ENCODE data around the gene EHBP1. TPM values are rescaled to one million over a fixed set of nuclear protein-coding genes. Genes with fewer than 3 reads are reported as not detected.

EHBP1 gene
- total and polyA plus RNA-seq, 11 donors, result 5.2 to 34.2 (median 18.1) TPM

- peak in 2 of 4 donors; percentile 7 to 27 for ATAC-seq
- WGBS, 4 donors, result 4 to 14% (median 6%) methylated on average over 22 to 63 of the region's 63 CpGs
- H3K27me3 ChIP-seq, result peaks cover 62 to 100% (median 98%) of the 10 kb centered on the region in 9 donors
Observed at GRCh38 chr2:63055226-63056106, 350.0 kb downstream of the EHBP1 start.

DNA sequence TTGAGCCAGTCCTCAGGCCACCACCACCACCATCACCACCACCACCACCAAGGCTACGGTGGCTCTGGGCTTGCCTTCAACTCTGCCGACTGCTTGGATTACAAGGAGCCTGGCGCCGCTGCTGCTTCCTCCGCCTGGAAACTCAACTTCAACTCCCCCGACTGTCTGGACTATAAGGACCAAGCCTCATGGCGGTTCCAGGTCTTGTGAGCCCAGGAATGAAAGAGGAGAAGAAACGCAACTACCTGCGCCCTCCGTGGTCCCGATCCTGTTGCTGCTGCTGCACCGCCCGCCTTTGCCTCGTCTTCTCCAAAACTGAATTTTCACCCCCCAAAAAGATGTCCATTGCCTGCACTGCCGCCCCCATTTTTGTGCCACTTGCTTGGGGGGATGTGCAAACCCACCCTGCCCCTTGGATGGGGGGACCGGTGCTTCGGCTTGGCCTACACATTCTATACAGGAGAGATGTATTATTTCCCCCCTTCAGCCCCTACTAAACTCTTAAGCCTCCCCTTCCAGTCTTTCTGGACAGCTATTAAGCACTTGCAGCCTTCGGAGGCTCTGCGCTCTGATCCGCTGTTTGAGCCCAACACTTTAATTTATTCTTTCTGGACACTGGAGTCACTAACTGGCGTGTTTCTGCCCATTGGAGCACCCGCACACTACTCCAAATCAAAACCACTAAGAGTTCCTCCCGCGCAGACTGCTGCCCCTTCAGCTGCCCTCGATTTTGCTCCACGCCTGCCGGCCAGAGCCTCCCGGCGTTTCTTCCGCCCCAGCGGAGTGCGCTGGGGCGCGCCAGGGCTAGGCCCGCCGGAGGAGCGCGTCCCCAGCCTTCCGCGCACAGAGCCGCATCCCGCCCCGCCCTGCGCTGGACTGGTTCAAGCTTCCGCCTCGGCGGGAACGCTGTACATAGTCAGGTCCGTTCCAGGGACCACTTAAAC is 350.9 kb downstream of the EHBP1 start:
- peak in 3 of 4 donors; percentile 41 to 67 (median 49) for ATAC-seq
- TF ChIP-seq POLR2A (IDR thresholded peaks at IDR 0.05), result no peak
- TF ChIP-seq, protein P1, sequence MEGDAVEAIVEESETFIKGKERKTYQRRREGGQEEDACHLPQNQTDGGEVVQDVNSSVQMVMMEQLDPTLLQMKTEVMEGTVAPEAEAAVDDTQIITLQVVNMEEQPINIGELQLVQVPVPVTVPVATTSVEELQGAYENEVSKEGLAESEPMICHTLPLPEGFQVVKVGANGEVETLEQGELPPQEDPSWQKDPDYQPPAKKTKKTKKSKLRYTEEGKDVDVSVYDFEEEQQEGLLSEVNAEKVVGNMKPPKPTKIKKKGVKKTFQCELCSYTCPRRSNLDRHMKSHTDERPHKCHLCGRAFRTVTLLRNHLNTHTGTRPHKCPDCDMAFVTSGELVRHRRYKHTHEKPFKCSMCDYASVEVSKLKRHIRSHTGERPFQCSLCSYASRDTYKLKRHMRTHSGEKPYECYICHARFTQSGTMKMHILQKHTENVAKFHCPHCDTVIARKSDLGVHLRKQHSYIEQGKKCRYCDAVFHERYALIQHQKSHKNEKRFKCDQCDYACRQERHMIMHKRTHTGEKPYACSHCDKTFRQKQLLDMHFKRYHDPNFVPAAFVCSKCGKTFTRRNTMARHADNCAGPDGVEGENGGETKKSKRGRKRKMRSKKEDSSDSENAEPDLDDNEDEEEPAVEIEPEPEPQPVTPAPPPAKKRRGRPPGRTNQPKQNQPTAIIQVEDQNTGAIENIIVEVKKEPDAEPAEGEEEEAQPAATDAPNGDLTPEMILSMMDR (IDR thresholded peaks at IDR 0.05), result no peak
- no peaks in the 10 kb centered on the region for H3K36me3 ChIP-seq
- DNase-seq, result peak in 3 of 5 donors; percentile 33 to 70 (median 39)
- peaks cover 0 to 4% (median 0%) of the 10 kb centered on the region in 12 donors for H3K9me3 ChIP-seq
- intact Hi-C loops (cut with DNase I), result no loop called here
- H3K27ac ChIP-seq, result no peak overlapping the region
- peaks cover 5 to 72% (median 36%) of the 10 kb centered on the region in 12 donors for H3K4me1 ChIP-seq
- peaks cover 63 to 100% (median 98%) of the 10 kb centered on the region in 9 donors for H3K27me3 ChIP-seq
- WGBS, 4 donors, result 7 to 12% (median 9%) methylated on average over 46 to 49 of the region's 49 CpGs
- H3K4me3 ChIP-seq, result peak overlapping the region in 9 of 12 donors; percentile 1 to 31 (median 14)

More at GRCh38 chr2:63055226-63056106, 350.0 kb downstream of the EHBP1 start:
- Histone ChIP-seq H3K9me3 (peaks cover 0 to 4% (median 0%) of the 10 kb centered on the region in 12 donors), H3K27ac (no peak overlapping the region), H3K4me3 (peak overlapping the region in 5 of 12 donors; percentile 13 to 38 (median 22)), H3K4me1 (peaks cover 5 to 81% (median 42%) of the 10 kb centered on the region in 12 donors), H3K36me3 (no peaks in the 10 kb centered on the region)
- intact Hi-C loops (cut with DNase I), result no loop called here
- DNase-seq, result peak in 3 of 5 donors; percentile 22 to 60 (median 28)
- TF ChIP-seq POLR2A (IDR thresholded peaks at IDR 0.05), result no peak
- TF ChIP-seq, protein P1 (IDR thresholded peaks at IDR 0.05), result no peak

GRCh38 chr2:63057249-63058143 is 352.0 kb downstream of the EHBP1 start:
- H3K27me3 ChIP-seq, result peaks cover 69 to 100% (median 99%) of the 10 kb centered on the region in 9 donors
- H3K4me1 ChIP-seq, result peaks cover 5 to 67% (median 36%) of the 10 kb centered on the region in 12 donors
- H3K9me3 ChIP-seq, result peaks cover 0 to 4% (median 0%) of the 10 kb centered on the region in 12 donors
- H3K27ac ChIP-seq, result no peak overlapping the region
- H3K4me3 ChIP-seq, result peak overlapping the region in 2 of 12 donors; percentile 1 to 19
- WGBS, 4 donors, result 9 to 13% (median 11%) methylated on average over 35 of the region's 35 CpGs
- no peak for DNase-seq
- ATAC-seq, result no peak
- no peaks in the 10 kb centered on the region for H3K36me3 ChIP-seq
- TF ChIP-seq, protein P1 (IDR thresholded peaks at IDR 0.05), result no peak
- intact Hi-C loops (cut with DNase I), result no loop called here
